Spinal cord (tissue), 10 donors: Measurements from ENCODE around the gene JAZF1. TPM values are rescaled to one million over a fixed set of nuclear protein-coding genes. Genes with fewer than 3 reads are reported as not detected.

Experiments
- DNase-seq, 6 donors: peaks; one replicate each; pipeline versions ENCODE4 v3.0.0 to v3.0.0-alpha.2; 2013 to 2015; ENCODE audit warnings: low spot score in 6 of 6, low read depth in 4 of 6
- H3K27ac ChIP-seq: one replicate; pipeline ENCODE4 v1.5.1; 2013; ENCODE audit warnings: low read depth, low read length, control low read depth
- H3K27me3 ChIP-seq: one replicate; pipeline ENCODE4 v1.6.1; 2013; ENCODE audit warnings: low read length; ENCODE audit not compliant: control insufficient read depth, insufficient read depth
- H3K36me3 ChIP-seq: one replicate; pipeline ENCODE4 v1.6.1; 2013; ENCODE audit warnings: low read length; ENCODE audit not compliant: control insufficient read depth, insufficient read depth
- H3K4me1 ChIP-seq: one replicate; pipeline ENCODE4 v1.6.1; 2013; ENCODE audit warnings: low read length; ENCODE audit not compliant: control insufficient read depth, insufficient read depth
- H3K4me3 ChIP-seq: one replicate; pipeline ENCODE4 v1.5.1; 2013; ENCODE audit warnings: low read depth, low read length, control low read depth
- H3K9me3 ChIP-seq: one replicate; pipeline ENCODE4 v1.6.1; 2013; ENCODE audit warnings: low read length; ENCODE audit not compliant: control insufficient read depth, insufficient read depth
- WGBS: methylation state at CpG from one replicate; pipeline ENCODE4 v1.1.5; 2013; ENCODE audit warnings: missing lambda C conversion rate; ENCODE audit not compliant: insufficient coverage; 5-methylcytosine and 5-hydroxymethylcytosine counted together
- polyA plus RNA-seq, 2 donors: library from polyadenylated mRNA; unstranded; fragments of 120-200 nt; gene quantifications; one replicate each; pipeline ENCODE4 v1.2.1, GENCODE V29; 2013; ENCODE audit not compliant: insufficient read length in 2 of 2
- total RNA-seq, 2 donors: library from RNA; depleted of rRNA in 1 of 2; stranded (reverse); fragments of 120-200 nt in 1 of 2; fragments of >200 nt in 1 of 2; gene quantifications; one replicate each; pipeline versions ENCODE4 v1.2.3 to v1.2.4, GENCODE V29; 2013 to 2014
- donor health status: healthy.

JAZF1 gene
- total and polyA plus RNA-seq, 4 donors: 20.7 to 66.0 (median 50.5) TPM

DNA sequence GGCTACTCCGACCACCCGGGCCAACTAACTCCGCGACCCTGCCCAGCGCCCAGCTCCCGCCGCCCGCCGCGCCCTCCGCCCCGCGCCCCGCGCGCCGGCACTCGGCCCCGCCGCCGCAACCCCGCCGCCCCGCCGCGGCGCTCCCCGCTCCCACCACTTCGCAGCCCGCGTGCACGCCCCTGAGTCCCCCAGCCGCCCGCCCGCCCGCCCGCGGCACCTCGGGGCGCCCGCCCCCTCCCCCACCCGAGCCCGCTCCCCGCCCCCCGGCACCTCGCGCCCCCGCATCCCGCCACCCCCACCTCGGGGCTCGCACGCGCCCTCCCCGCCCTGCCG, 598 bp downstream of the JAZF1 start:
- Histone ChIP-seq H3K4me1 (peaks cover 11% of the 10 kb centered on the region), H3K27ac (no peak overlapping the region), H3K27me3 (no peaks in the 10 kb centered on the region), H3K36me3 (no peaks in the 10 kb centered on the region), H3K9me3 (no peaks in the 10 kb centered on the region), H3K4me3 (peak overlapping the region; percentile 67)
- WGBS: 0% methylated on average over 23 of the region's 55 CpGs
- DNase-seq: no peak

DNA sequence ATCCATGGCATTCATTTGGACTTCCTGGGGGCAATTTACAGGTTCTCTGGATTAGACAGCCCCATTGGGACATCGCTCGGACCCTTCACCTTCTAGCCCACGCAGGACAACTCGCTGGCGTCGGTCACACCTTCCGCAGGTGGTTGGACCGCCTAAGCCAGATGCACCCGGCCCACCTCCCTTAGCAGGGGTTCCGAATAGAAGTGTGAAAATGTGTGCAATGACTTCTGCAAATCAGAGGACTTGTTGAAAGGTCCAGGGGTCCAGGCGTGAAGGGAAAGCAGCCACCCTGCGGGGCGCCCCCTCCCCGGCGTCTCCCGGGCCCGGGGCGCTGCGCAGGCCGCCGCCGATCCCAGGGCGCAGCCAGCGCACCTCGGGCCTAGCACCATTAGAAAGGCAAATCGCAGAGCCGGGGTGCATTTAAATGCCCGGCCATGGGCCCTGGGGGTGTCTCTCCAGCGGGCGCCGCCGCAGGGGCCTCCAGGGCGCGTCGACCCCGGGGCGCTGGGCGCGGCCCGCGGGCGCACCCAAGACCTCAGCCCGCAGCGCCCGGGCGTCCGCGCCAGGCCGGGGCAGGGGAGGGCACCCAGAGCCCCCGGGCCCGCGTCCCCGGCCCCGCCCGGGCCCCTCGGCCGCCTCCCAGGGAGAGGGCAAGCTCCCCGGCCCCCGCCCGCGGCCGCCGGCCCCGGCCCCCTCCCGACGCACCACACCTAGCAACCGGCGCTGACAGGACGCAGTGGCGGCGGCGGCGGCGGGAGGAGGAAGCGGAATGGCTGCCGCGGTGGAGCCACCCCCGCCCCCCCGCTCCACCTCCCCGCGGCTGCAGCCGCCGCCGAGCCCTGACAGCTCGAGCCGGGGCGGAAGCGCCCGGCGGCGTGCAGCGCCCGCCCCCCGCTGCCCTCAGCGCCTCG, 1.2 kb downstream of the JAZF1 start:
- peak overlapping the region; percentile 44 for H3K4me3 ChIP-seq

DNA sequence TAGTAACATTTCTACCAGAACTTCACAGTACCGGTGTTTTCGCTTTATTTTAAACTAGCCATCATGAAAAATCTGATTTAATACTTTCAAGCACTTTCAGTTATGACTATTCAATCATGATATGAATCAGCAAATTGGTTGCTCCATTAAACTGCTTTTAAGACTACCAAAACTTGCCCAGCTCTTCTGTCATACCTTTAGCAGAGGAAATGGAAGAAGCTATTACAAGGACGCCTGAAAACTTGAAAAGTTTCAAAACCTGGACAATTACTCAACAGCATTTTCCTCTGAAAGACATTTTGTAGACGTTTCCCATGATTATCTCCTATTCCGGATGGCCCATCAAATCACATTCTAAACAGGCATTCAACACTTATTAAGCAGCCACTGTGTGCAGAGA, 2.0 kb downstream of the JAZF1 start:
- H3K27me3 ChIP-seq: no peaks in the 10 kb centered on the region
- DNase-seq: no peak
- H3K27ac ChIP-seq: no peak overlapping the region
- 34% methylated on average over 3 of the region's 5 CpGs for WGBS
- no peaks in the 10 kb centered on the region for H3K36me3 ChIP-seq
- H3K9me3 ChIP-seq: no peaks in the 10 kb centered on the region
- peaks cover 12% of the 10 kb centered on the region for H3K4me1 ChIP-seq
- H3K4me3 ChIP-seq: peak overlapping the region; percentile 44

More for the DNA sequence above, 1.2 kb downstream of the JAZF1 start:
- peaks cover 11% of the 10 kb centered on the region for H3K4me1 ChIP-seq
- no peaks in the 10 kb centered on the region for H3K9me3 ChIP-seq
- H3K27ac ChIP-seq: no peak overlapping the region
- WGBS: under 1% methylated on average over 85 of the region's 96 CpGs
- no peaks in the 10 kb centered on the region for H3K27me3 ChIP-seq
- H3K36me3 ChIP-seq: no peaks in the 10 kb centered on the region
- DNase-seq: peak in 2 of 6 donors; percentile 83

- DNase-seq: no peak
- no CpG with 5 or more reads among the region's 1 CpG for WGBS
- H3K9me3 ChIP-seq: no peaks in the 10 kb centered on the region
- no peaks in the 10 kb centered on the region for H3K36me3 ChIP-seq
- H3K27ac ChIP-seq: no peak overlapping the region
- no peaks in the 10 kb centered on the region for H3K27me3 ChIP-seq
- no peak overlapping the region for H3K4me3 ChIP-seq
- peaks cover 14% of the 10 kb centered on the region for H3K4me1 ChIP-seq
These were observed 2.8 kb downstream of the JAZF1 start for GRCh38 chr7:28177836-28178235.

GRCh38 chr7:28176645-28177044, 4.0 kb downstream of the JAZF1 start:
- H3K4me3 ChIP-seq: no peak overlapping the region
- H3K27me3 ChIP-seq: no peaks in the 10 kb centered on the region
- no peaks in the 10 kb centered on the region for H3K9me3 ChIP-seq
- H3K4me1 ChIP-seq: peaks cover 9% of the 10 kb centered on the region
- H3K27ac ChIP-seq: no peak overlapping the region
- no peaks in the 10 kb centered on the region for H3K36me3 ChIP-seq
- no peak for DNase-seq
- WGBS: 84% methylated on average over 2 of the region's 2 CpGs

DNA sequence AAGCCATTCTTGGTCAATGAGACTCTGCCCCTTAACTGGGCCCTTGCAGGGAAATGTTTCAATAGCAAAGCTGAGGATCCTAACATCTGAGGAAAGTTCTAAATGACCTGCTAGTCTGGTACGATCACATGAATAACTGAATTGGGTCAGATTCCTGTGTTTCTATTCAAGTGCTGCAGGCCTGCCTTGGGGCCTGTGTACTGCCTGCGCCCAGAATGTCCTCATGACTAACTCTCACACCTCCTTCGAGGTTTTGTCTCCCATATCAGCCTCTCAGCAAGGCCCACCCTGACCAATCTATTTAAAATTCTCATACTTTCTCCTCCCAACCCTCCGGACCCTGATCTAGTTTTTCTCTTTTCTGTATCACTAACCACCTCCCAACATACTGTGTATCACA, 4.4 kb downstream of the JAZF1 start:
- Histone ChIP-seq H3K4me1 (peaks cover 9% of the 10 kb centered on the region), H3K27me3 (no peaks in the 10 kb centered on the region), H3K9me3 (no peaks in the 10 kb centered on the region), H3K36me3 (no peaks in the 10 kb centered on the region), H3K4me3 (no peak overlapping the region), H3K27ac (no peak overlapping the region)
- WGBS: 84% methylated on average over 4 of the region's 4 CpGs
- no peak for DNase-seq

- no peak for DNase-seq
- Histone ChIP-seq H3K27me3 (no peaks in the 10 kb centered on the region), H3K36me3 (no peaks in the 10 kb centered on the region), H3K4me1 (peaks cover 9% of the 10 kb centered on the region), H3K27ac (no peak overlapping the region), H3K4me3 (no peak overlapping the region), H3K9me3 (no peaks in the 10 kb centered on the region)
- WGBS: 94% methylated on average over 7 of the region's 8 CpGs
These were observed 5.5 kb downstream of the JAZF1 start for GRCh38 chr7:28174901-28175661.

- WGBS: 98% methylated on average over 5 of the region's 5 CpGs
- no peaks in the 10 kb centered on the region for H3K36me3 ChIP-seq
- no peaks in the 10 kb centered on the region for H3K9me3 ChIP-seq
- no peaks in the 10 kb centered on the region for H3K27me3 ChIP-seq
- H3K4me1 ChIP-seq: peaks cover 9% of the 10 kb centered on the region
- no peak for DNase-seq
- H3K27ac ChIP-seq: no peak overlapping the region
- no peak overlapping the region for H3K4me3 ChIP-seq
These were observed 6.2 kb downstream of the JAZF1 start for GRCh38 chr7:28174442-28174841.

DNA sequence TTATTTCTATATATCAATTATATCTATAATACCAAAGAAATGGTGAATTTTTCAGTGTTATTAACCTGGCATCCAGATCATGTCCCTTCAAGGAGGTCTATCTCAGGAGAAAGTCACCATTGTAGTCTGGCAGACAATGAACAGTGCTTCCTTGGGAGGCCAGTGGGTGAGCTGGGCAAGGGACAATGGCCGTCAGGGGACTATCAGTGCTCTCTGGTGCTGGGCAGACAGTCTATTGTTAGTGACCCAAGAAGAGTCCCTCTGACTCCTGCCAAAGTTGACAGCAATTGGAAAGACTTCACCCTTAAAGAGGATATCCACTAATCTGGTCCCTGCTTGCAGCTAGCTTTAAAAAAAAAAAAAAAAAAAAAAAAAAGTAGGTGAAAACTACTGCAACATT, 7.1 kb downstream of the JAZF1 start:
- no peak overlapping the region for H3K4me3 ChIP-seq
- H3K36me3 ChIP-seq: no peaks in the 10 kb centered on the region
- H3K4me1 ChIP-seq: peaks cover 6% of the 10 kb centered on the region
- no peak overlapping the region for H3K27ac ChIP-seq
- H3K27me3 ChIP-seq: no peaks in the 10 kb centered on the region
- H3K9me3 ChIP-seq: no peaks in the 10 kb centered on the region
- DNase-seq: peak in 1 of 6 donors; percentile 12
- WGBS: 29% methylated on average over 1 of the region's 1 CpG
